Ishikawa (cell line): ENCODE data around the gene ZNF444.

Experiments used
- CEBPB ChIP-seq: IDR thresholded peaks from 2 replicates; pipeline ENCODE4 v1.6.1; 2012
- EGR1 ChIP-seq: IDR thresholded peaks from 2 replicates; pipeline ENCODE4 v1.6.1; 2012
- EP300 ChIP-seq: IDR thresholded peaks from 2 replicates; pipeline ENCODE4 v1.6.1; 2012; ENCODE audit warnings: borderline replicate concordance
- RAD21 ChIP-seq: IDR thresholded peaks from 2 replicates; pipeline ENCODE4 v1.6.1; 2012; ENCODE audit warnings: low read depth
- YY1 ChIP-seq: IDR thresholded peaks from 2 replicates; pipeline ENCODE4 v1.6.1; 2012; ENCODE audit warnings: low read depth

DNA sequence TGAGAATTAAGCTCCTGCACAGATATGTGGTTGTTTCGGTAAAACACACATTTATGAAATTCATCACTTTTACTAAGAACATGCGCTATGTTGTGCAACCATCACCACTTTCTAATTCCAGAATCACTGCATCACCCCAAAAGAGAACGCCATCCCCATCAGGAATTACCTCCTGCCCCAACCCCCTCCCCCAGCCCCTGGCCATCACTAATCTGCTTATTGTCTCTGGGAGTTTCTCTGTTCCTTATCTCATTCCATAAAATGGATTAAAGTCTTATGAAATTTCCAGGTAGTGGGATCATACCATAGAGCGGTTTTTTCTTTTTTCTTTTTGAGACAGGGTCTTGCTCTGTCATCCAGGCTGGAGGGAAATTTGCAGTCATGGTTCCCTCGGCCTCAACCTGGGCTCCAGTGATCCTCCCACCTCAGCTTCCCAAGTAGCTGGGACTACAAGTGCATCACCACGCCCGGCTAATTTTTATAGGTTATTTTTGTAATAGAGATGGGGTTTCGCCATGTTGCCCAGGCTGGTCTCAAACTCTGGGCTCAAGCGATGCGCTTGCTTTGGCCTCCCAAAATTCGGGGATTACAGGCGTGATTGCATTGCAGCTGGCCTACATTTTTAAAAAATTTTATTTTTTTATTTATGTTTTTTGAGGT lies 53.0 kb downstream of the ZNF444 start:
- no peak for TF ChIP-seq CEBPB
- TF ChIP-seq RAD21 = no peak
- TF ChIP-seq EGR1 = no peak
- TF ChIP-seq EP300 = no peak
- TF ChIP-seq YY1 = no peak
